Measurements from ENCODE around the gene ALDH3B2.

Gene ALDH3B2

DNA sequence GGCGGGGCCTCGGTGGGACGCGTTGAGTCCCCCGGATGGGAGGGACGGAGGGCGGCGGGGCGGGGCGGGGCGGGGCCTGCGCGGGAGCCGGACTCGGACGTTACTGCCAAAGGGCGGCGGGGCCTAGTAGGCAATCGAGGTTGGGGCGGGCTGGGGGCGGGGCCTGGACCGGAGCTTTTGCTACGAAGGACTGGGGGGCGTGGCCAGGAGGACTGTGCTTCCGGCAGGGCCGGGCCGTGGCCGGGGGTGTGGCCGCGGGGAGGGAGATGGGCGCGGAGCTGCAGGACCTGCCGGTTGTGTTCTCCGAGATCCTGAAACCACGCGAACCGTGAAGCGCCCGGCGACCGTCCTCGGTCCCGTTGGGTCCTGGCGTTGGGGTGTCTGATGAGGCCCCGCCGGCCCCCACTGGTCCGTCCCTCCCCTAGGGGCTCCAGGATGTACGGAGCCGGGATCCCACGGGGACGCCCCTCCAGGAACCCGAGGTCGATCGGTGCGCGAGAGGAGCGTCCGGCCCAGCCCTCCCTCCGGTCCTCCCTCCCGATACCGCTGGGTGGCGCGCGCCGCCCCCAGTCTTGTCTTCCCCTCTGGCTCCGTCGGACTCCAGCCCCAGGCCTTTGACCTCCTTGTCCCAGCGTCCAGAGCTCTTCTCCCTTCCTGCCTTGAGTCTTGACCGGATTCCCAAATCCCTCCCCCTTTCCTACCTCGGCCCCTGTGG is 44.0 kb downstream of the ALDH3B2 start:
- Histone ChIP-seq H3F3A (ENCODE audit: control insufficient read depth, insufficient read depth) (peaks cover 2% of the 10 kb centered on the region; the same call in 1 of the 2 replicates), H3K4me1 (ENCODE audit: control insufficient read depth, low read length) (peaks cover 30% of the 10 kb centered on the region), H3K79me2 (ENCODE audit: control insufficient read depth, low read length) (no peaks in the 10 kb centered on the region; the same call in none of the 2 replicates), H3K27me3 (ENCODE audit: control insufficient read depth, low read length) (no peaks in the 10 kb centered on the region), H3K9me3 (ENCODE audit: control insufficient read depth, insufficient read depth, low read length) (no peaks in the 10 kb centered on the region), H3K9me2 (replicated peaks; ENCODE audit: control insufficient read depth, low read length) (no peaks in the 10 kb centered on the region), H3K27ac (ENCODE audit: low read depth, low read length) (peak overlapping the region; percentile 75), H4K20me1 (ENCODE audit: control insufficient read depth, insufficient read depth, low read depth, low read length) (no peaks in the 10 kb centered on the region), H3K4me2 (ENCODE audit: low read length) (peak overlapping the region; percentile 96), H3K36me3 (ENCODE audit: control insufficient read depth, low read length) (peaks cover 6% of the 10 kb centered on the region; the same call in 1 of the 2 replicates), H3K4me3 (ENCODE audit: low read length) (peak overlapping the region; percentile 92)
- TF ChIP-seq EZH2phosphoT487 (IDR thresholded peaks at IDR 0.05; ENCODE audit: borderline replicate concordance, low read length) (no peak), CTCF (IDR thresholded peaks at IDR 0.05; ENCODE audit: low read depth, low read length, poor library complexity, severe bottlenecking) (peak; percentile 88)

GRCh38 chr11:67629386-67630227 is 44.8 kb downstream of the ALDH3B2 start, which contains the start of gene NUDT8:
TSS of gene NUDT8 (minus strand) at chr11:67629937. CDS start at chr11:67629911, 26 bp downstream.
- H3K27ac ChIP-seq (ENCODE audit: low read depth, low read length), result peak within 1 kb of the TSS; percentile 75

More at GRCh38 chr11:67629386-67630227, 44.8 kb downstream of the ALDH3B2 start, which contains the start of gene NUDT8:
- Histone ChIP-seq H3F3A (ENCODE audit: control insufficient read depth, insufficient read depth) (peaks cover 3% of the 10 kb centered on the region; the same call in 1 of the 2 replicates), H3K36me3 (ENCODE audit: control insufficient read depth, low read length) (peaks cover 6% of the 10 kb centered on the region; the same call in 1 of the 2 replicates), H3K9me2 (replicated peaks; ENCODE audit: control insufficient read depth, low read length) (no peaks in the 10 kb centered on the region), H3K79me2 (ENCODE audit: control insufficient read depth, low read length) (no peaks in the 10 kb centered on the region; the same call in none of the 2 replicates), H3K27me3 (ENCODE audit: control insufficient read depth, low read length) (no peaks in the 10 kb centered on the region), H3K4me2 (ENCODE audit: low read length) (peak within 1 kb of the TSS; percentile 96), H3K4me1 (ENCODE audit: control insufficient read depth, low read length) (peaks cover 26% of the 10 kb centered on the region), H3K9me3 (ENCODE audit: control insufficient read depth, insufficient read depth, low read length) (no peaks in the 10 kb centered on the region), H4K20me1 (ENCODE audit: control insufficient read depth, insufficient read depth, low read depth, low read length) (no peaks in the 10 kb centered on the region), H3K4me3 (ENCODE audit: low read length) (peak within 1 kb of the TSS; percentile 92)
- no peak for TF ChIP-seq EZH2phosphoT487 (IDR thresholded peaks at IDR 0.05; ENCODE audit: borderline replicate concordance, low read length)
- TF ChIP-seq CTCF (IDR thresholded peaks at IDR 0.05; ENCODE audit: low read depth, low read length, poor library complexity, severe bottlenecking), result peak; percentile 6

All from DOHH2 (cell line).